ENCODE measurements around the gene SAC3D1.

SAC3D1 gene

GRCh38 chr11:65087827-65088226, 46.8 kb downstream of the SAC3D1 start:
- no peak for DNase-seq (ENCODE audit: low spot score)

DNA sequence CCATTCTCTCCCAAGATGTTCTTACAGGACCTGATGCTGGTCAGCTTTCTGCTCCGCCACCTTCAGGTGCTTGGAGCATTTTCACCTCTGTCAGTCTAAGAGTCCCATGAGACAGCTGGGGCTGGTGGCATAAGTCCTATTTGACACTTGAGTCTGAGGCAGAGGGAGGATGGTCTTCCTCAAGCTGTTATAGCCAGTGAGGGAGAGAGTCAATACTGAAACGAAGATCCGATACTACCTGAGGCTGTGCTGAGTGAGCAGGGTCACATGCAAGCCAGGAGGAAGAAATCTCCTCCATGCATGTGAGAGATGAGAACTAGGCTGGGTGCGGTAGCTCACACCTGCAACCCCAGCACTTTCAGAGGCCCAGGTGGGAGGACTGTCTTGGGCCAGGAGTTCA, 48.6 kb downstream of the SAC3D1 start:
- no peak for DNase-seq (ENCODE audit: low spot score)

GRCh38 chr11:65090628-65091027, 49.6 kb downstream of the SAC3D1 start:
- DNase-seq (ENCODE audit: low spot score), result no peak
